ENCODE results near the gene C1QTNF8.

Gene C1QTNF8

DNA sequence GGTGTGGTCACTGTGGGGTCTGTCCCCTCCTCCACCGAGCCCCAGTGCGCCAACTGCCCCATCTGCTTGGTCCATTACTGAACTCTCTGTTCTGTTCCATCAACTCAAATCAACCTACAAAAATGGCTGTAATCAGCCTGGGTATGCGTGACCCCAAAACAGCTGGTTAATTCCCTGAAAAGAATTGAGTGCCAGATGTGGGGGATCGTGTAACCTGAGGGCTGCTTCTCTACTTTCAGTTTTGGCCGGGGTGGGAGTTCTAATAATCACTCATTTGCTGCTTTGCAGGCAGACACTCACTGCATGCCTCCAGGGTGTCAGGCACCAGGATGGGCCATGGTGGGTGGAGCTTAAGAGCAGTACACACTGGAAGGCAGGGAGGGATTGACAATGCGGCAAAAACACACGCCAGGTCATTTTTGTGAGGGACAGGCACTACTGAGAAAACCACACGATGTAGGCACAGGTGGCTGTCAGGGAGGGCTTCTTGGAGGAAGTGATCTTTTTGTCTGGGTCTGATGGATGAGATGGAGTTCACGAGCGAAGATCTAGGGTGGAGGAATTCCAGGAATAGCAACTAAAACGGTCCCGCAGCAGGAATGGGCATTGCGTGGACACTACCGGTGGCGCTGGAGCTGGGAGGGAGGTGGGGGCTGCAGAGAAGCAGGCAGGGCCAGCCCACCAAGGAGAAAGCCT is 53.8 kb downstream of the C1QTNF8 start:
- DNase-seq: no peak

DNA sequence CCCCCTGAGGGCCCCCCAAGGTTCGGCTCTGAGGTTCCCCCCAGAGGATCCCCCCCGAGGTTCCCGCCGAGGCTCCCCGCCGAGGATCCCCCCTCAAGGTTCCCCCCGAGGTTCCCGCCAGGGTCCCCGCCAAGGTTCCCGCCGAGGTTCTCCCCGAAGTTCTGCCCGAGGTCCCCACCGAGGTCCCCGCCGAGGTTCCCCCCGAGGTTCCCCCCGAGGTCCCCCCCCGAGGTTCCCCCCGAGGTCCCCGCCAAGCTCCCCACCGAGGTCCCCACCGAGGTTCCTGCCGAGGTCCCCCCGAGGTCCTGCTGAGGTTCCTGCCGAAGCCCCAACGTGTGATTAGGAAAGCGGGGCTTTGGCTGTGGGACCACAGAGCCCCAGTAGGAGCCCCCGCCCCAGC is 55.7 kb downstream of the C1QTNF8 start:
- no peak for DNase-seq

DNA sequence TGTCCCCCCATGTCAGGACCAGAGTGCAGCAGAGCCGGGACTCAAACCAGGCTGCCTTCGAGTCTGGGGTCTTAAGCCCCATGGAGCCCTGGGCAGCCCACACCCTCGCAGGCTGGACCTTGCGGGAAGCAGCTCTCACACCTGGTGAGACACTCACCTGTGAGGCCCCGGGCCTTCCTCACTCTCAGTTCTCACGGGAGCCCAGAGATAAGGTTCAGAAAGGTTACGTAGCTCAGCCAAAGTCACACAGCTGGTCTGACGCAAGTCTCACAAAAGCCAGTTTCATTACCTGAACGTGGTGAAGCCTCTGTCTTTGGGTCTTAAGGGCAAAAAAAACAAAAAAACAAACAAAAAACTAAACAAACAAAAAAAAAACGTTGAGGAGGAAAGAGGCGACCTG is 56.3 kb downstream of the C1QTNF8 start:
- no peak for DNase-seq

DNA sequence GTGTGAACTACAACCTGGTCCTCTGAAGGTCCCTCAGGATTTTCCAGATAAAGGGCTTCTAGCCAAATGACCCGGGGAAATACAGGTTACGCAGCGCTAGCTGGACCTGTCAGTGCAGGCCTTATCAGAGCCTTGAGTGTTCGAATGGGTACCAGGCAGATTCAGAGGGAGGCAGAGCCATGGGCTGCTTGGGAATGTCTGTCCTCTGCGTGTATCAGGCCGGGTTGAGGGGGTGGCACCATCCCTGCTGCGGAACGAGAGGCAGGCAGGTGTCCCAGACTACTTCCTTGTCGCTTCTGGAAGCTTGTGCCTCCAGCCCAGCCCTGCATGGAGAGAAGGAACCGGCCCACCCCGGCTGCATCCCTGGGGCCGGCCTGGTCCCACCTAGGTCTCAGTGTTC is 57.1 kb downstream of the C1QTNF8 start:
- no peak for DNase-seq
